GM18526 (cell line): ENCODE measurements around the gene TSPO2.

Source experiments
- POLR2A ChIP-seq: IDR thresholded peaks from 3 replicates; pipeline ENCODE4 v1.6.1; 2011; ENCODE audit not compliant: insufficient read length; ENCODE audit errors: extremely low read depth

Gene TSPO2

DNA sequence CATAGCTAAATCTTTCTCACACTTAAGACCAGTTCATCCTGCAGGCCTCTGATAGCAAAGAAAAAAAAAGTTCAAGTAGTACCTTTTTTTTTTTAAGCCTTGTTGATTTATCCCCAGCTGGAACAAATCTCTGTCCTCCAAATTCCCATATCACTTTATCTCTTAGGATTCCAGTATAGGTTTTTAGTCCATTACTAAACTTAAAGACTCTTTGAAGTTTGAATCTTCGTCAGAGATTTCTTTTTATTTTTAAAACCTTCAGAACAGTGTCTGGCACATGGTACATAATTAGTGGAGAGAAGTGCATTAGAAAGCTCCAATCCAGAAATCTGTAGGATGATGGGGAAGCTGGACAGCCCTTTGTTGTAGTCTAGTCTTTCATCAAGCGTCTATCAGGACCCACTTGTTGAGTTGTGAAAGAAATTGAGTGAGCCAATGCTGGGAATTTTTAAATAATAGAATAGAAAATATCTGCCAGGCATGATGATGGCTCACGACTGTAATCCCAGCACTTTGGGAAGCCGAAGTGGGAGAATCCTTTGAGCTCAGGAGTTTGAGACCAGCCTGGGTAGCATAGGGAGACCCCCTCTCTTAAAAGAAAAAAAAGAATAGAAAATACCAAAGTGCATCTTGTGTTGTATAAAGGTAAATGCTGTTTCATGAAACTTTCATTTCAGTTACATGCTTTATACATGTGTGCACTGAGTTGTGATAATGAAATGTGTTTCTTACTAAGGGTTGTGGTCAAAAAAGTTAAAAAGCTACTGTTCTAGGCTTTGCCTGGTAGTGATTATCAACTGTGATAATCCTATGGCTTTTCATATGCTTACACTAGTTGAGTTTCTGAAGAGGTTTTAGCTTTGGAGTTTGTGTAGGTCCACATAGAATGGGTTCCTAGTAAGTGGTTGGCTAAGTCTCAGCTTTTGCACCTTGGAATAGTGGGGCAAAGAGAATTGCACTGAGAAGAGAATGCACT lies 33.7 kb downstream of the TSPO2 start:
- TF ChIP-seq POLR2A, result no peak

DNA sequence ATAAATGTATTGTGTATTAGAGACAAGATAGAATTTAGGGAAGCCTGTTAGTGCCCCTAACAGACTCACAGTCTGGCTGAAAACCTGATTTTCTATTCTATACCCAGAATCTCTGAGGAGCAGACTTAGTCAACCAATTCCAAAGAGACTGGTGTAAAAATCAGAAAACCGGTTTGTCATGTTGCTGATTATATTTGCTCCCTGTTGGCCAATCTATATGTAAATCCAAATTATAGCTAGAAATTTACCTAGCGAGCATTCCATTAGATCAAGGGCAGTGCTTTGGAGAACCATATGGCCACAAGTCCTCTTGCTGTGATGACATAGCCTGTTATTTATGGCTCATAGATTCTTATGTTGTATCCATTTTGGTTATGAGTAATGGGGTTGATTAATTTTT lies 35.3 kb downstream of the TSPO2 start:
- no peak for TF ChIP-seq POLR2A

DNA sequence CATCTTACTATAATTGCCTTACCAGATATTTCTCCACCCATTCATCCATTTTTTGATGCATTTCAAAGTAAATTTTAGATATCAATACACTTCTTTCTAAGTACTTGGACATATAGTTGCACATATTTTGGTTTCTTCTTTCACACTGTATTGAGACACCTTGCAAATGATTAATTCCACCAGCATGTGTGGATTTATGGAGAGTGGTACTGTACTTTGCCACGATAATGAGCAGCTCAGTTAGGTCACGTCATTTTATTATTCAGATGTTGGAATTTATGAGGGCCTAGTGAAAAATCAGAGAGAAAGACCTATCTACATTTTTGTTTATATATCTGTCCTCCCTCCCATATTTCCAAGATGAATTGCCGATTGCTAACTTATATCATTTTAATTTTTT lies 35.8 kb downstream of the TSPO2 start:
- no peak for TF ChIP-seq POLR2A

DNA sequence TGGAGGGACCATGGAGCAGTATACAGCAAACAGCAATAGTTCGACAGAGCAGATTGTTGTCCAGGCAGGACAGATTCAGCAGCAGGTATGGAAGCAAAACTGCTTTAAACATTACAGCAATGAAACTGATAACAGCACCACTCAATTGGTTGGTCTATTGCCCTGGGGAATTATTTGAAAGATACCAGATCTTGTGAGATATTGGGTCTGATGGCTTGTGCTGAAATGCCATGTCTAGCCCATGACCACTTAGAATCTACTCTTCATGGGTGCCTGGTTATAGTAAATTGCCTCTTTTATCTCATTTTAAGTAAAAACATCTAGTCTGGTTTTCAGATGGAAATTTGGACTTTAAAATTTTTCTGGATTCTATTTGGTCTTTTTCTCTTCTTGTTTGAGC lies 36.8 kb downstream of the TSPO2 start:
- TF ChIP-seq POLR2A, result no peak

DNA sequence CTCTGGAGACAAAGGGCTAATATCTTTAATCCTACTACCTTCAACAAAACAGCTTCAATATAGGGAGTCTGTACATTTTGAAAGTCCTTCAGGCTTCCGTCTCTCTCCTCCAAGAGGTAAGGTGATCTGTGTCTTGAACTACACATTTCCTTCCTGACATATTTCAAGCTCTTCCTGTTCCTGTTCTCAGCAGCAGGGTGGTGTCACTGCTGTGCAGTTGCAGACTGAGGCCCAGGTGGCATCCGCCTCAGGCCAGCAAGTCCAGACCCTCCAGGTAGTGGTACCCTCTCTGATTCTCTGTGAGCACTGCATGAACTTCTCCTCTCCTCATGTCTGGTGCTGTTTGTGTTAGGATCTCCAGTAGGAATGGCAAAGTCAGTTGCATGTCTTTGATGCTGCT lies 38.4 kb downstream of the TSPO2 start:
- no peak for TF ChIP-seq POLR2A

DNA sequence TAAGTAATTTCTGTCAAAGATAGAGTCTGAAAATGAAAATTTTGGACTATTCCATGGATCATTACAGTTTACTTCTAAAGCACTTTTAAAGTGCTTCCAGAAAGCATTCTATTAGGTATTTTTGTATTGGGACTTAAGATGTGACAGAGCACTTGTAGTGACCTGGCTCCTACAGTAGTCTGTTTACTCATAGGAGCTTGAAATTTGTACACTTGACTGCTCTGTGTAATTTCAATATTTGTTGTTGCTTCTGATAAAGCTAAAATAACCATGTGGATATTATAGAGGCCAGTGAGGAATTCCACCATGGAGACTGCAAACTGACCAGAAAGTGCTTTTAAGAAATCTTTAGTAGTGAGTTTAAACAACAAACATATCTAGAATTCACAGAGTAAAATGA lies 40.8 kb downstream of the TSPO2 start:
- no peak for TF ChIP-seq POLR2A

DNA sequence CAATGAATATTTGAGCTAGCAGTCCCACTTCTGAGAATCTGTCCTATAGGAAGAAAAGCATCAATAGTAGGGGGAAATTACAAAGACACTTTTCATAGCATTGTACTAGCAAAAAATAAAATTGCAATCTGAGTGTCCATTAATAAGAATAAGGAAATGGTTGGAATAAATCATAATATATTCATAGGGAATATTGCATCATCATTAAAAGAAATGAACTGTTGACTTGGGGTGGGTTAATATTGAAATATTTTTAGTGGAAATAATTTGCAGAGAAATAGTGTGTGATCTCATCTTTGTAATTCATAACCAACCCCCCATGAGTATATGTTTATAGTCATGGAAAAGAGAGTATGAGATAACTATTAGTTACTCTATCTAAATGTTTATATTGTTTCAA lies 42.9 kb downstream of the TSPO2 start:
- TF ChIP-seq POLR2A, result no peak

DNA sequence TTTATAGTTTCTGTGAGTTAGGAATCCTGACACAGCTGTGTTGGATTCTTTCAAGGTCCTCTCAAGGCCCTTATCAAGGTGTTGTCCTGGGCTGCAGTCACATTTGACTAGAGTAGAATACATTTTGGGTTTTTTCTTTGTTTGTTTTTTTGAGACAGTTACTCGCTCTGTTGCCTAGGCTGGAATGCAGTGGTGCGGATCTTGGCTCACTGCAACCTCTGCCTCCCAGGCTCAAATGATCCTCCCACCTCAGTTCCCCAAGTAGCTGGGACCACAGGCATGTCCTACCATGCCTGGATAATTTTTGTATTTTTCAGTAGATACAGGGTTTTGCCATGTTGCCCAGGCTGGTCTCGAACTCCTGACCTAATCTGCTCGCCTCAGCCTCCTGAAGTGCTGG lies 46.2 kb downstream of the TSPO2 start:
- TF ChIP-seq POLR2A, result no peak

DNA sequence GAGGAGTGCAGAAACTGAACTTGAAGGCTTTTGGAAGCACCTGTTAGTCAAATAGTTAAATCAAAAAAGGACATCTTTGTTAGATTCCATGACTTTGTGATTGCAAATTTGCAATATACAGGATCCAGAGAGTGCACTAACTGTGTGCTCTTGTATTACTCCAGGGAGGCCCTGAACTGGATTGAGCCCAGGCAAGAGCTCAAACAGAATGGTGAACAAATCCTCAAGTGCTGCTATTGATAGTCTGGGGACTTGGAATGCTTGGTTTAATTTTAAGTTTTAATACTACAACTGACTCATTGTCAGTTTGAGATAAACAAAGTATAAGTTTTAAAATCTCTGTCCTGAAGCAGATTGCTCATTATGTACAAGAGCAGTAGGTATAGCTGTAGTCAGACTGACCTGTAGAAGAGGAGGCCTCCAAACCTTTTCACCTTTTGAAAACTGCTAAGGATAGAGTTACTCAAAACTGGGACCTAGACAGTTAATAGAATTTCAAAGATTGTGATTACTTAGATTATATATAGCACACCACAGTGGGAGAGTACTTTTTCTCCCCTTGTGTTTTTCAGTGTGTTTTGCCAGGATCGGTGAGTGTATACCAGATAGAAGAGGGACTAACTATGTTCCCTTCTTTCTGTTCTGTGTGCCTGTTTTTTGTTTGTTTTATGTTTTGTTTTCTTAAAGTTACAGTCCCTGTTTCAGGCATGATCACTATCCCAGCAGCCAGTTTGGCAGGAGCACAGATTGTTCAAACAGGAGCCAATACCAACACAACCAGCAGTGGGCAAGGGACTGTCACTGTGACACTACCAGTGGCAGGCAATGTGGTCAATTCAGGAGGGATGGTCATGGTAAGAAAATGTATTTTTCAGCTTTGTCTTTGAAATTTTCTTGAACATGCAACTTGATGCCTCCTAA lies 48.8 kb downstream of the TSPO2 start:
- TF ChIP-seq POLR2A, result no peak

DNA sequence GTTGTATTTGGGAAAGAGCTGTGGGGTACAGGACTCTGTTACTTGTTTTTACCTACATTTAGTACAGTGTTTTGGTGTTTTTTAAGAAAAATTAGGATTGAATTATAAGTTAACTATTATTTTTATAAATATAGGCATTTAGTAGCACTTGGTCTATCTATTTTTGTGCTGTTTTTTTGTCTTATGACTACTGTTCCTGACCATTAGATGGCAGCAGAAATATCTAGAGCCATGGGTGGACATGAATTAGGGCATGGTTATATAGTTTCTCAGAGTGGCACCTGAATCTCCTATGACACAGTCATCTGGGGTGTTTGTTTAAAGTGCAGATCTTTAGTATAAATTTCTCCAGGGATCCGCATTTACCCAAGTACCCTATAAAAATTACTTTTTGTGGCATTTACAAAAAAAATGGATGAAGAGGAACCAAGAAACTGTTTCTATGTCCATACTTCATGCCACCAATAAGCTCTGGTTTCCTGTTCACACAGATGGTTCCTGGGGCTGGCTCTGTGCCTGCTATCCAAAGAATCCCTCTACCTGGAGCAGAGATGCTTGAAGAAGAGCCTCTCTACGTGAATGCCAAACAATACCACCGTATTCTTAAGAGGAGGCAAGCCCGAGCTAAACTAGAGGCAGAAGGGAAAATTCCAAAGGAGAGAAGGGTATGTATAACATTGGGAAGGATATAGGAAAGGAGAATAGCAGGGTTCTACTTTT lies 50.3 kb downstream of the TSPO2 start:
- no peak for TF ChIP-seq POLR2A

DNA sequence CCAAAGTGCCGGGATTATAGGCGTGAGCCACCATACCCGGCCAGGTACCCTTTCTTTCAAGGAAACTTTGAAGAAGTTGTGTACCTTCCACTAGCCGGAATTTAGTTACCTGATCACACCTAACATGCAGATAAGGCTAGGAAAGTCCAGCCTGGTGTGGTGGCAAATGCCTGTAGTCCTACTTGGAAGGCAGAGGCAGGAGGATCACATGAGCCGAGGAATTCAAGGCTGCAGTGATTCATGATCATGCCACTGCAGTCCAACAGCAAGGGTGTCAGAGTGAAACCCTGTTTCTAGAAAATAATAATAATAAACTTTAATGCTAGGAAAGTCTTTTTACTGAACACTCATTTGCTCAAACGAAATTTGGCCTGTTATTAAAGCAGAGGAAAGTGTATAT lies 51.5 kb downstream of the TSPO2 start:
- TF ChIP-seq POLR2A, result no peak
